Hepatic stellate cell (primary cell): ENCODE measurements around the gene POU2F2.
A peak's percentile ranks its signal among the peaks of the same experiment; 100 is the strongest.

Experiments
- DNase-seq: peaks from one replicate; pipeline ENCODE4 v3.0.0; 2011; ENCODE audit warnings: low spot score

Gene POU2F2

DNA sequence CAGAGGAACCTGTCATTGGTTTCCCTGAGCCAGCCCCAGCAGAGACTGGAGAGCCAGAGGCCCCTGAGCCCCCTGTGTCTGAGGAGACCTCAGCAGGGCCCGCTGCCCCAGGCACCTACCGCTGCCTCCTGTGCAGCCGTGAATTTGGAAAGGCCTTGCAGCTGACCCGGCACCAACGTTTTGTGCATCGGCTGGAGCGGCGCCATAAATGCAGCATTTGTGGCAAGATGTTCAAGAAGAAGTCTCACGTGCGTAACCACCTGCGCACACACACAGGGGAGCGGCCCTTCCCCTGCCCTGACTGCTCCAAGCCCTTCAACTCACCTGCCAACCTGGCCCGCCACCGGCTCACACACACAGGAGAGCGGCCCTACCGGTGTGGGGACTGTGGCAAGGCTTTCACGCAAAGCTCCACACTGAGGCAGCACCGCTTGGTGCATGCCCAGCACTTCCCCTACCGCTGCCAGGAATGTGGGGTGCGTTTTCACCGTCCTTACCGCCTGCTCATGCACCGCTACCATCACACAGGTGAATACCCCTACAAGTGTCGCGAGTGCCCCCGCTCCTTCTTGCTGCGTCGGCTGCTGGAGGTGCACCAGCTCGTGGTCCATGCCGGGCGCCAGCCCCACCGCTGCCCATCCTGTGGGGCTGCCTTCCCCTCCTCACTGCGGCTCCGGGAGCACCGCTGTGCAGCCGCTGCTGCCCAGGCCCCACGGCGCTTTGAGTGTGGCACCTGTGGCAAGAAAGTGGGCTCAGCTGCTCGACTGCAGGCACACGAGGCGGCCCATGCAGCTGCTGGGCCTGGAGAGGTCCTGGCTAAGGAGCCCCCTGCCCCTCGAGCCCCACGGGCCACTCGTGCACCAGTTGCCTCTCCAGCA is 52.1 kb downstream of the POU2F2 start:
- no peak for DNase-seq

DNA sequence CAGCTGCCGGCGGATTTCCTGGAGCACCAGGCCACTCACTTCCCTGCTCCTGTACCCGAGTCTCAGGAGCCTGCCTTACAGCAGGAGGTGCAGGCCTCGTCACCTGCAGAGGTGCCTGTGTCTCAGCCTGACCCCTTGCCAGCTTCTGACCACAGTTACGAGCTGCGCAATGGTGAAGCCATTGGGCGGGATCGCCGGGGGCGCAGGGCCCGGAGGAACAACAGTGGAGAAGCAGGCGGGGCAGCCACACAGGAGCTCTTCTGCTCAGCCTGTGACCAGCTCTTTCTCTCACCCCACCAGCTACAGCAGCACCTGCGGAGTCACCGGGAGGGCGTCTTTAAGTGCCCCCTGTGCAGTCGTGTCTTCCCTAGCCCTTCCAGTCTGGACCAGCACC is 53.0 kb downstream of the POU2F2 start:
- no peak for DNase-seq

DNA sequence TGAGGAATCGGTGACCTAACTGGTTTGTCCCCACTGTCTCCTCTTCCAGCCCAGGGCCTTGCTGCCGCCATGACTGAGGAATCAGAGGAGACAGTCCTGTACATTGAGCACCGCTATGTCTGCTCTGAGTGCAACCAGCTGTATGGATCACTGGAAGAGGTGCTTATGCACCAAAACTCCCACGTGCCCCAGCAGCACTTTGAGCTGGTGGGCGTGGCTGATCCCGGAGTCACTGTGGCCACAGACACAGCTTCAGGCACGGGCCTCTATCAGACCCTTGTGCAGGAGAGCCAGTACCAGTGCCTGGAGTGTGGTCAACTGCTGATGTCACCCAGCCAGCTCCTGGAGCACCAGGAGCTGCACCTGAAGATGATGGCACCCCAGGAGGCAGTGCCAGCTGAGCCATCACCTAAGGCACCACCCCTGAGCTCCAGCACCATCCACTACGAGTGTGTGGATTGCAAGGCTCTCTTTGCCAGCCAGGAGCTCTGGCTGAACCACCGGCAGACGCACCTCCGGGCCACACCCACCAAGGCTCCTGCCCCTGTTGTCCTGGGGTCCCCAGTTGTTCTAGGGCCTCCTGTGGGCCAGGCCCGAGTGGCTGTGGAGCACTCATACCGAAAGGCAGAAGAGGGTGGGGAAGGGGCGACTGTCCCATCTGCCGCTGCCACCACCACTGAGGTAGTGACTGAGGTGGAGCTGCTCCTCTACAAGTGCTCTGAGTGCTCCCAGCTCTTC is 53.5 kb downstream of the POU2F2 start:
- no peak for DNase-seq

DNA sequence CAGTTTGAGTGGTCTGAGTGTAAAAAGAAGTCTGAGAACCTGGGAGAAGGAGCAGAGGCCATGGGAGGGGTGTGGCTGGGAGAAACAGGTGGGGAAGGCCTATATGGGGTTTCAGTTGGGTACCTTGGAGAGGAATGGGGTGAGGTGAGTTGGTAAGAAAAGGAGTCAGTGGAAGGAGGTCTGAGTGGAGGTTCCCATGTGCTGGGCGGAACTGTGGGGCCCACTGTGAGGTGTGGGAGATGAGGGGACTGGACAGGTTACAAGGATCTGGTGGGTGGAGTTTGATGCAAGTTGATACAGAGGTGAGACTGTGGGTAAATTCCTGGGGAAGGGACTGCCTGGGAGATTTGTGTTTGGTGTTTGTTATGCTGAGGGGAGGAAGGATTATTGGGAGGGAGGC is 54.2 kb downstream of the POU2F2 start:
- no peak for DNase-seq

DNA sequence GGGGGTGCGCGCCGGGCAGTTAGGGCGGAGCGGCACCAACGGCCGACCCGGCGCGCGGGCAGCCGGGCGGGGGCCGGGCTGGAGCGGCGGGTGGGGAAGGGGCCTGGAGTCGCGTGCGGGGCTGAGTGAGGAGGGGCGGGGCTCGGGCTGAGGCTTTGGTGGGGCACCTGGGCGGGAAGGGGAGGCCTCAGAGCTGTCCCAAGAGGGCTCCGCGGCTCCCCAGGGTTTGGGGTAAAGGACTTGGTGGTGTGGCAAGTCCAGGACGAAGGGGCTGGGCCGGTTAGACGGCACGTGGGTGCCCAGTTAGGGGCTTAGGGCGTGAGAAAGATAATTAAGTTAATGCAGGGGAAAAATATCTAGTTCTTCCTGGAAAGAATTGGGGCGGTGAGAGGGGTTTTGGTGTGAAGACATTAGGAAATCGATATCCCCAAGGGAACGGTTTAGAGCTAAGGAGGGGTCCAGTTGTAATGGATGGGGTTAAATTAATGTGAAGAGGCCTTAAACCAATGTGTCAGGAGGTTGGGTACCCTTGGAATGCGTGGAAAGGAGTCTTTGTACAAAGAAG is 55.8 kb downstream of the POU2F2 start:
- DNase-seq, result no peak

DNA sequence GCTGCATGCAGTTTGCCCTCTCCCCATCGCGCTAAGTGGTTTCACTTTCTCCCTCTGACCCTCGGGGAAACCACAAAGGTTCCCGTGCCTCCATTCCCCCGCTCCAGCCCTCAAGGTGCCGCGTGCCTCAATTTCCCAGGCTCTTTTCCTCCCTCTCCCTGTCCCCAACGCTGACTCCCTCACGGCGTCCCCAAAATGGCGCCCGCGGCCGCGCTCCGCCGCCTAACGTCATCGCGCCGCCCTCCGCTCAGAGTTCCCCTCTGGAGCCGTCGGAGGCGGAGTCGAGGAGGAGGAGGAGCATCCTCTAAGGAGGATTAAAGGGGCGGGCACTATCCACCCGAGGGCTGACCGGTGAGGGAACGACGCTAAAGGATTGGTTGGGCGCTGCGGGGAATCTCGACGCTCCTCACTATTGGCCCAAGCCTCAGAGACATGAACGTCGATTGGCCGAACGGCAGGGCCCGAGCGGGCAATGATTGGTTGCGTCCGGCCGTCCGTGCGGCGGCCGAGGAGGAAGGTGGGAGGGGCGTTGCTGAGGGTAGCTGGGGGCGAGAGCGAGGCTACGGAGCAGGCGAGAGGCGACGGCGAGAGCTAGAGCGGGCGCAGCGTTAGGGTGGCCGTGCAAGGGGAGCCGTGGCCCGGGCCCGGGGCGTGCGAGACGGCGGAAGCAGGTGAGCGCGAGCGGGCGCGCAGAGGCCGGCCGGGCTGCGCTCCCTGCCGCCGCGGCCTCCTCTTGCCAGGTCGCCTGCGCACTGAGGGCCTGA is 56.4 kb downstream of the POU2F2 start, which contains the start of gene ZNF574:
Gene ZNF574 (plus strand): TSS at position 551 of the 764 bp plus-strand sequence. CDS start 2,441 bp downstream, outside the sequence.
- DNase-seq, result peak; percentile 99

DNA sequence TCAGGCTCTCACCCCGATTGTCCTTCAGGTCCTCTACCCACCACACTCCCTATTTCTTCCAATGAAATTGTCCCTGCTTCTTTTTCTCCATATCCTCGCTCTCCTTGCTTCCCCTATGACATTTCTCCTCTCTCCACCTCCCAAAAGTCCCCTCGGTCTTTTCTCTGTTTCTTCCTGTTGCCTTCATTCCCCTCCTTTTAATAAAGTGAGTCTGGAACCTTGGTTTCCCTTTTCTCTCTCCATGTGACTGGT is 57.0 kb downstream of the POU2F2 start:
- DNase-seq, result no peak

DNA sequence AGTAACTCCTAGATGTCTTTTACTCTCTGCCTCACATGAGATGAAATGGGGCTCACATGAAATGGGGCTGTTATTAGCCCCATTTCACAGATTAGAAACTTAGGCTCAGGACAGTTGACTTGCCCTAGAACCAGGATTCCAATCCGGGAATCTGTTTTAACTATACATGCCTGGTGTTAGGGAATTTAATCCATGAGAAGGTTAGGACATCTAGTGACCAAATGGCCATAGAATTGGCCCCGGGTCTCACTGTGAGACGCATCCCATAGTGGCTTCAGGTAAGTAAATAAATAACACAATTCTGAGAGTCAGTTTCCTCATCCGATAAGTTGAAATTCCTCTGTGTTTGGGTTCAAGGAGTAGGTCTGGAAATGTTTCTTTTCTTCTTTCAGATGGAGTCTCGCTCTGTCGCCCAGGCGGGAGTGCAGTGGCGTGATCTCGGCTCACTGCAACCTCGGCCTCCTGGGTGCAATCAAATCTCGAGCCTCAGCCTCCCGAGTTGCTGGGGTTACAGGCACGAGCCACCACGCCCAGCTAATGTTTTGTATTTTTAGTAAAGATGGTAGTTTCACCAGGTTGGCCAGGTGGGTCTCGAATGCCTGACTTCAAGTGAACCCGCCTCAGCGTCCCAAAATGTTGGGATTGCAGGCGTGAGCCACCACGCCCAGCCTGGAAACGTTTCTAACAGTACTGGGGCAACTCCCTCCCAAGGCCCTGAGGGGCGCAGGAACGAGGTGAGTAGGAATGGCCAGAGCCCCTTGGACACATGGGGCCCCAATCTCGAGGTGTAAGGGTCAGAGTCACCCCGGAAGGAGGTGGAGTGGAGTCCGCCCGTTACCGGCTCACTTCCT is 57.5 kb downstream of the POU2F2 start:
- DNase-seq, result no peak

DNA sequence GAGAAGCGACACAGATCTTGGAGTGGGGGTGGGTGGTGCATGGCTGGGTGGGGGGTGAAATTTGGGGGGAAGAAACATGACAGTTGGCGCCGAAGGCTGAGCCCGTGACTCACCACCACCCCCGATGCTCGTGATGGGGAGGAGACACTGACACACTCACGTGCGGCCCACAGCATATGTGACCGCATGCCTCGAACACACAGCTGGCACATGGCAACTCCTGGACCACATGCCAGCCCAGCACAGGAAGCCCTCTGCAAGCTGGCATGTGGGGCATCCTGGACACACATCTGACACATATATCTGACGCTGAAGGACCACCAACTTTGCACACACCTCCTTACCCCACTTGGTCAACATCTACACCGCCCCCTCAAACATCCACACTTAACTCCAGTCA is 61.0 kb downstream of the POU2F2 start:
- no peak for DNase-seq

DNA sequence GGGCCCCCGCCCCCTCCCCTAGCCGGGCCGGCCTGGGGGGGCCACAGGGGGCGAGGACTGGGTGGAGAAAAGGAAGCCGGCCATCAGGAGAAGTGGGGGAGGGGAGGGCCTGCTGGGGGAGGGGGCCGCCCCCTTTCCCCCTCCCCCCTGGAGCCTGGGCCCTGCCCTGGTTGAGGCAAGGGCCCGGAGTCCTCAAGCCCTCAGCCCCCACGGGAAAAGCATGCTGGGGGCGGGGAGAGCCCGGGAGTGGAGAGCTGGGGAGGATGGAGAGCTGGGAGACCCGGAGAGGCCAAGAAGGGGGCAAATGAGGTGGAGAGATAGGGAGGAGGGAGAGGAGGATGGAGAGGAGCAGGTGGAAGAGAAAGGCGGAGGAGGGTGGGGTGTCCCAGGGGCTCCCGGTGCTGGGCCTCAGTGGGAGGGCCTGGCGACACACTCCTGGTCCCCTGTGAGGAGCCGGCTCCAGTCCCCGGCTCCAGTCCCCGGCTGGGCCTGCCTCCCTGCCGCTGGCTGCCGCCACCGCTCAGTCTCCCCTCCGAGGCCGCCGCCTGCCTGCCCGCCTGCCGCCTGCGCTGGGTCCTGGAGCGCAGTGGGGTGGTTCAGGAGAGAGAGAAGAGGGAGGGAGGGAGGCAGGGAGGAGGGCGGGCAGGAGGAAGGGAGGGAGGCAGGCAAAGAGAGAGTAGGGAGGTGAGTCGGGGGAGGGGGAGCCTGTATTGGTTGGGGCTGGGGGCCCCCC is 62.5 kb downstream of the POU2F2 start, which contains the start of gene GRIK5:
Gene GRIK5 (minus strand): TSS at position 588 of the 733 bp plus-strand sequence. CDS start 4,436 bp downstream, outside the sequence.
- no peak for DNase-seq

DNA sequence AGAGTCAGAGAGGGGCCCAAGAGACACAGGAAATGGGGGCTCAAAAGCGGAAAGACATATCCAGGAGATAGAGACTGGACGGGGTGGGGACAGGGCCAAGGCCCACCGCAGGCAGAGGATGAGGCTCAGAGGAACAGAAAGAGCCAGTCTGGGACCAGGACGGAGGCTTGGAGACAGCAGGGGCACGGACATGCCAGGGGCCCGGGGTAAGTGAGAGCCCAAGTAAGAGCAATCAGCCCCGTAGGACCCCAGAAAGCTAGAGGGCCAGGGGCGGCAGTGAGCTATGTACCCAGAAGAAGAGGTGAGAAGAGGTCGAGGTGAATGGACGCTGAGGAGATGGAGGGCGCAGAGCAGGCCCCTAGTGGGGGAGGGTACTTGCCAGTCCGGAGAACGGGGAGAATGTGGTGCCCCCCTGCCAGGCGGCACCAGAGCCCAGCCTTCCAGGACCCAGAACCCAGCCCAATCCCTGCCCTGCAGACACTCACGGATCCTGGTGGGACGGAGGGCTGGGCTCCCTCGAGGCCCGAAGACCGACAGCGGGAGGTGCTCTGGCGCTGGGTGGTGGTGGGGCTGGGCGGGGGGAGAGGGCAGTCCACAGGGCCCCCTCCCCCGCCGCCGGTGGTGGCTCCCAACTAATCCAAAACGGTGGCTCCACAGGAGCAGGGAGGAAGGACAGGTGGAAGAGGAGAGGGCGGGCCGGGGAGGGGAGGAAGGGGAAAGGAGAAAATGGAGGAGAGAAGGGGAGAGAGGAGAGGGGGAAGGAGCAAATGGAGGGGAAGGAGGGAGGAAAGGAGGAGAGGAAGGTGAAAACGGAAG is 63.3 kb downstream of the POU2F2 start:
- DNase-seq, result no peak

DNA sequence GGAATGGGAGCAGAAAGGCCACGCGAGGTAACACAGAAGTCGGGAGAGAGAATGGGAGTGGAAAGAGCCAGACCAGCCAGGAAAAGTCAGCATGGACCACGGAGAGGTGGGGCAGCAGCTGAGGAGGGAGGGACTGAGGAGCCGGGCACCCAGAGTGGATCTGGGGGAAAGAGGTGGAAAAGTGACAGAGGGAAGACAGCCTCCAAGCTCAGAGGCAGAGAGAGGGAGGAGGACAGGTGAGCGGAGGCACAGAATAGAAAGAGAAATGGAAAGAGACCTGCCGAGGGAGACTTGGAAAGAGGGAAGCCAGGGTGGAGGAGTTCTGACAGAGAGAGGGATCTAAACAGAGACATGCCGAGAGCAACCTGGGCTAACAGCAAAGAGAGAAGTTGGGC is 63.9 kb downstream of the POU2F2 start:
- DNase-seq, result no peak

DNA sequence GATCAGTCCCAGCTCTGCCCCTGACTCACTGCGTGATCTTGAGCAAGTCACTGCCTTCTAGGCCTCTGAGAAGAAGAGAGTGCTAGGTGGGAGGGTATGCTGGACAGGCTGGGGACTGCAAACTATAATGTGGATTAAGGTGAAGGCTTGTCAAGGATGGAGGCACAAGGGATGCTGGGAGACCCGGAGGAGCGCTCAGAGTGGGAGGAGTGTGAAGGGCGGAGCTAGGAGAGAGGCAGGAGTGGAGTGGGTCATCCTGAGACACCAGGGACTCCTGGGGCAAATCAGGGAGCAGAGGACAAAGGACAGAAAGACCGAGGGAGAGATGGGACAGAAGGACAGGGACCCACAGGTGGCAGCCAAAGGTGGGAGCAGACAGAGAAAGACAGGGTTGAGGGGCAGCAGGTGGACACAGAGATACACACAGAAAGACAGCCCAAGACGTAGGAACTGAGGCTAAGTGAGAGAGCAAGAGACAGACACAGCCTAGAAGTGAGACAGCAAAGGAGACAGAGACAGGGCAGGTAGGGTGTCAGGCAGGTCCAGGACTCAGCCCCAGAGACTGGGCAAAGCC is 64.8 kb downstream of the POU2F2 start:
- no peak for DNase-seq

DNA sequence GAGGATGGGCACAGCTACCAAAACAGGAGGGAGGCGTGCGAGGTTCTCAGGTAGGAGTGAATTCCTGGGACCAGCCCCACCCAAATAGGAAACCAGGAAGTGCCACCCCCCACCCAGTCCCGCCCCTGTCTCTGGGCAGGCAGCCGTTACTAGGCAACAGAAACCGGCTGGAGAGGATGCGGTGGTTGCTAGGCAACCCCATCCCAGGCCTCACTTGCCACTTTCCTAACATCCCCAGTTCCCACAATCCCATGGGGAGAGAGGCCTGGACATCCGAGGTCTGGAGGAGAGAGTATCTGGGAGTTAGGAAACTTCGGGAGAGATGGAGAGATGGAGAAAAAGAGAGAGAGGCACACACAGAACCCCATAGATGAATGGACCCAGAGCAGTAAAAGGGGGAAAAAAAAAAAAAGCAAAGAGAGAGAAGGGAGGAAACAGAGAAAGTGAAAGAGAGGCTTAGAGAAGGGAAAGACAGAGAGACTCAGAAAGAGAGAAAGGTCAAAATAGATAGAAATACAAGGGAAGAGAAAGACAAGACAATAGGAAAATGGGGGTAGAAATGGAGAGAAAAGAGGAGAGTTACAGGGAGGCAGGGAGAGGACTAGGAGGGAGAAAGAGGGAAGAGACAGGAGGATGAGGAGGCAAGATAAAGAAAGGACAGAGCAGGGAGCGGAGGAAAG is 66.0 kb downstream of the POU2F2 start:
- no peak for DNase-seq

DNA sequence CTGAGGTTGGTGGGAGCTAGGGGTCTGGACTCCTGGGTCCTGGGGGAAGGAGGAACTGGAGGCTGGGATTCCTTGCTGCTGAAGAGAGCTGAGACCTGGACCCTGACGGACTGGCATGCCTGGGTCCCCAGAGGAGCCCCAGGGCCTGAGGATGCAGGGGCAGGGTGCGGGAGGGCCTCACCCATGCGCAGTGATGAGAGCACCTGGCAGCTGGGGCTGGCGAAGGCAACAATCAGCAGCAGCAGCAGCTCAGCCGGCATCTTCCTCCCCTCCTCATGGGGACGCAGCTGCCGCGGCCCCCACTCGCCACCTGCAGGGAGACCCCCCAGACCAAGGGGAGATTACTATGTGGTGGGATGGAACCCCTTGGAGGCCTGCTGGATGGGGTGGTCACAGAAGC is 66.7 kb downstream of the POU2F2 start:
- DNase-seq, result no peak

DNA sequence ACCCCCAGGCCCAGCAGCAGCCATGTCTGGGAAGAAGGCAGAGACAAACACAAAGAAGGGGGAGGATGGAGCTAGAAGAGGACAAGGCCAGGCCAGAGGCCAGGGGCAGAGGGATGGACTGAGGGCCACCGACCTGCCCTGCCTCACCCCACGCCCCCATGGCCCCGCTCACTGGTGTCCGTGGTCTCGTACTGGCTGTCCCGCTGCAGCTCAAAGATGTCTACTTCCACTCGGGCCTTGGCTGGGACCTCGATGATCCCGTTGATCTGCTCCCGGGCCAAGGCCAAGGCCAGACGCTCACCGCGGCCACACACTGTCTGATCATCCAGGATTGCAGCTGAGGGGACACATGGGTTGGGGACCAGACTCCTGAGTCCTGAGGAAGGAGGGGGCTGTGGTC is 67.2 kb downstream of the POU2F2 start:
- no peak for DNase-seq

DNA sequence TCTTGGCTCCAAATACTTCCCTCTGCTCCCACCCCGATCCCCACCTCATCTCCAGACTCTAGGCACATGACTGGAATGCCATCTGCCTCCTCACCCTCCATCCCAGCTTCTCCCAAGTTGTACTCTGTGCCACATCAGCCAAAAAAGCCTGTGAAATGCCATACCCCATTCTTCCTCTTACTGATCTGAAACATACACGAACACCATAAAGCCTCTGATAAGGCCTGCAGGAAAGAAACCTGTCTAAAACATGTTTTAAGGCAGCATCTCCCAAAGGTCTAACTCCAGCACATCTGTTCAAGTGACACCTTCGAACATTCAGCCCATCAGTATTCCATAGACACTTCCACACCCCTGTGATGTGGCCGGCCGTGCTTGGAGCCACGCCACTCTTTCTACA is 67.8 kb downstream of the POU2F2 start:
- no peak for DNase-seq

DNA sequence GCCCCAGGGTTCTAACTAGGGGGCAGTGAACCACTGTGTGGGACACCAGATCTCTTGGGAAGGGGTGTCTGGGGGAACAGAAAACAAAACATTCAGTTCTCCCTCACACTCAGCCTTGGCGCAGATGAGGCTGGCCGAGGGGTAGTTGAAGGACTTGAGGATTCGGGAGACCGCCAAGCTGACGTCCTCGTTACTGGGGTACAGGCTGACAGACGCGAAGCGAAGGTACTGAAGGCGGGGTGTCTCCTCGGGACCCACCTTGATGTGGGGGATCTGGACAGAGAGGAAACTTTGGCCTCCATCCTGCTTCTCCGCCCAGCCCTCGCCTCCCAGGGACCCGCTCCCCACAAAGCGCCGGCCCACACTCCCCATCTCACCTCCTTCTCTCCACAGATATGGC is 69.9 kb downstream of the POU2F2 start:
- DNase-seq, result no peak

DNA sequence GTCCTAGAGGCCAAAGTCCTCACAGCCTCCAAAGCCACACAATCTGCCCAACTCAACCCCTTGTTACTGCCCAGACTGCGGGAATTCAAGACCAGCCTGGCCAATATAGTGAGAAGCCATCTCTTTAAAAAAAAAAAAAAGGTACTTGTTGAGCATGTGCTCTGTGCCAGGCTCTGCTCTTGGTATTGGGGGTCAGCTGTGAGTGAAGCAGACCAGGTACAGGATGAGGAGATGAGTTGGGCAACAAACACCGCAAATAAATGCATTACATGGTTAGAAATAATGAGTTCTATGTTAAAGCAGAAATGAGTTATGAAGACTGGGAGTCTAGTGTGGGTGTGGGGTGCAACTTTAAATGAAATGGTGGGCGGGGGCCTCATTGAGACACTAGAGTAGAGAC is 72.1 kb downstream of the POU2F2 start:
- DNase-seq, result no peak
